Iris pigment epithelial cell (primary cell): ENCODE data around the gene HDAC8.
"Not testable (repeated sequence)": the region's sequence is repeated elsewhere in the genome, so short reads cannot be mapped to it uniquely, and the experiment has no call there.

Source experiments
- DNase-seq: peaks from one replicate; pipeline ENCODE4 v3.0.0-alpha.2; 2011; ENCODE audit warnings: low read depth

The HDAC8 gene

GRCh38 chrX:72461288-72461687 lies 111.4 kb downstream of the HDAC8 start:
- DNase-seq = no peak

- no peak for DNase-seq
These were observed 111.9 kb downstream of the HDAC8 start for GRCh38 chrX:72460715-72461114.

GRCh38 chrX:72449034-72449433 lies 123.6 kb downstream of the HDAC8 start:
- DNase-seq = not testable (repeated sequence)

- not testable (repeated sequence) for DNase-seq
These were observed 131.9 kb downstream of the HDAC8 start for GRCh38 chrX:72440764-72441163.

GRCh38 chrX:72436010-72436409 lies 136.6 kb downstream of the HDAC8 start:
- DNase-seq = no peak

- DNase-seq = peak; percentile 11
These were observed 142.2 kb downstream of the HDAC8 start for GRCh38 chrX:72430405-72430968.

GRCh38 chrX:72421797-72422196 lies 150.8 kb downstream of the HDAC8 start:
- DNase-seq = no peak

GRCh38 chrX:72409993-72410392 lies 162.7 kb downstream of the HDAC8 start:
- no peak for DNase-seq

- no peak for DNase-seq
These were observed 163.8 kb downstream of the HDAC8 start for GRCh38 chrX:72408885-72409284.

GRCh38 chrX:72405136-72405535 lies 167.5 kb downstream of the HDAC8 start:
- not testable (repeated sequence) for DNase-seq

GRCh38 chrX:72402614-72403013 lies 170.0 kb downstream of the HDAC8 start:
- no peak for DNase-seq

GRCh38 chrX:72399816-72400215 lies 172.8 kb downstream of the HDAC8 start:
- DNase-seq = peak; percentile 10

- DNase-seq = no peak
These were observed 176.5 kb downstream of the HDAC8 start for GRCh38 chrX:72396117-72396516.

- DNase-seq = no peak
These were observed 177.4 kb downstream of the HDAC8 start for GRCh38 chrX:72395237-72395636.

GRCh38 chrX:72394518-72395170 lies 178.0 kb downstream of the HDAC8 start:
- peak; percentile 84 for DNase-seq

- DNase-seq = no peak
These were observed 178.7 kb downstream of the HDAC8 start for GRCh38 chrX:72393836-72394517.

GRCh38 chrX:72392816-72393800 lies 179.5 kb downstream of the HDAC8 start:
- DNase-seq = no peak

- no peak for DNase-seq
These were observed 180.6 kb downstream of the HDAC8 start for GRCh38 chrX:72392042-72392441.

- no peak for DNase-seq
These were observed 185.4 kb downstream of the HDAC8 start for GRCh38 chrX:72387247-72387646.

- DNase-seq = no peak
These were observed 190.4 kb downstream of the HDAC8 start for GRCh38 chrX:72382202-72382595.

- no peak for DNase-seq
These were observed 191.0 kb downstream of the HDAC8 start for GRCh38 chrX:72381439-72382201.
